ENCODE results near the gene NUDT9. TPM values are rescaled to one million over a fixed set of nuclear protein-coding genes. Genes with fewer than 3 reads are reported as not detected.
A peak's percentile ranks its signal among the peaks of the same experiment; 100 is the strongest.

NUDT9 gene
- total and polyA plus RNA-seq, 7 experiments from 2014 or later = 9.7 to 22.8 (median 16.0) TPM

DNA sequence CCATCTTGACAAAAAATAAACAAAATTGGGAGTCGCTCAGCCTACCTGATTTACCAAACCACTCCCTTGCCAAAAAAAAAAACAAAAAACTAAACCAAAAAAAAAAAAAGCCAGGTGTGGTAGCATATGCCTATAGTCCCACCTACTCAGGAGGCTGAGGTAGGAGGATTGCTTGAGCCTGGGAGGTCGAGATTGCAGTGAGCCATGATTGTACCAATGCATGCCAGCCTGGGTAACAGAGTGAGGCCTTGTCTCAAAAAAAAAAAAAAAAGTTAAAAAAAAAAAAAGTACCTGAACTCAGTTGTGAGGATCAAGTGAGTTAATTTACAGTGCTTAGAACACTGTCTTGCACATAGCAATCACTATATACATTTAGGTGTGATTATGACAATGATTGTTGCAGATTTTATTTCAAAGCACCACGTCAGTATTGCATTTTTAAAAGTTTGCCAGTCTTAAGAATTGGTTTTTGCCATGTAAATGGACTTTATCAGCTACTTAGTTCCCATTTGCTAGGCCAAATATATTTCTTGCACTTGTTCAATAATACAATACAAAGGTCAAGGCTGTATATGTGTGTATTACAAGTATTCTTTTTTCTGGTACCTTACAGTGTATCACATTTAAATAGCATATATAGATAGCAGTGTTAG lies 4.6 kb downstream of the NUDT9 start:
- ATAC-seq = no peak
- H3K4me3 ChIP-seq (ENCODE audit: low read length) = no peak overlapping the region
- peaks cover 10 to 15% of the 10 kb centered on the region in 2 donors for H3K4me1 ChIP-seq (ENCODE audit: control insufficient read depth in 2 of 2, insufficient read depth in 2 of 2, low read length in 2 of 2)
- peaks cover 0 to 7% (median 0%) of the 10 kb centered on the region in 3 experiments for H3K36me3 ChIP-seq (ENCODE audit: control insufficient read depth in 2 of 3, insufficient read depth in 3 of 3, low read length in 3 of 3)
- no peaks in the 10 kb centered on the region for H3K9me3 ChIP-seq (ENCODE audit: control insufficient read depth in 2 of 3, low read length in 3 of 3)
- peaks cover 0 to 3% (median 0%) of the 10 kb centered on the region in 5 donors for H3K36me3 Mint-ChIP-seq
- no peaks in the 10 kb centered on the region for H3K27me3 Mint-ChIP-seq
- H3K9me3 Mint-ChIP-seq = peaks cover 0 to 2% (median 0%) of the 10 kb centered on the region in 11 donors
- no peak overlapping the region for H3K27ac Mint-ChIP-seq
- intact Hi-C loops (cut with micrococcal nuclease) = loop anchor here in 1 of 2 donors (10.0 kb wide), 1 partner anchor 422 kb away; no protein-coding TSS in a partner anchor
- CTCF ChIA-PET = interaction anchor here (0.6 kb wide), 1 partner anchor 620 kb away, joined by 3 read pairs; no protein-coding TSS in a partner anchor
- DNase-seq = no peak
- no peak overlapping the region for H3K4me3 Mint-ChIP-seq
- POLR2A ChIA-PET = no interaction called here
- H3K27ac ChIP-seq (ENCODE audit: low read depth, low read length) = no peak overlapping the region
- no peaks in the 10 kb centered on the region for H3K27me3 ChIP-seq (ENCODE audit: control insufficient read depth in 2 of 2, insufficient read depth in 2 of 2, low read length in 2 of 2)
- peaks cover 16 to 86% (median 75%) of the 10 kb centered on the region in 7 donors for H3K4me1 Mint-ChIP-seq

DNA sequence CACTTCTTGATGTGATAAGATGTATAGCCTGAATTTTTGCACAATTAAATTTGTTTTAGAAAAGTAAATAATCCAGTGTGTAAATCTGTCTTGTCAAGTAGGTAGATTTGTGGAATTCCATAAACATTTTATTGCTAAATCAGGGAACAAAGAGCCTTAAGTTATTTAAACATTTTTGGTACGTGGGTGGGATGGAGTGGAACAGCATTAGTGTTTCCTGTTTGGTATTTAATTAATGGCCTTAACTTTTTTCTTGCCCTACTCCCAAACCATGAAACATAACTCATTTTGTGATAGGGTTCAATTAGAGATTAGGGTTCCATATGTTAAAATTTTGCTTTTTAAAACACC lies 5.1 kb downstream of the NUDT9 start:
- H3K27ac ChIP-seq (ENCODE audit: low read depth, low read length) = no peak overlapping the region
- intact Hi-C loops (cut with micrococcal nuclease) = loop anchor here in 1 of 2 donors (10.0 kb wide), 1 partner anchor 423 kb away; no protein-coding TSS in a partner anchor
- Mint-ChIP-seq H3K4me1 (peaks cover 15 to 86% (median 75%) of the 10 kb centered on the region in 7 donors), H3K9me3 (peaks cover 0 to 2% (median 0%) of the 10 kb centered on the region in 11 donors), H3K4me3 (no peak overlapping the region), H3K27me3 (no peaks in the 10 kb centered on the region), H3K36me3 (peaks cover 0 to 3% (median 0%) of the 10 kb centered on the region in 5 donors), H3K27ac (no peak overlapping the region)
- peaks cover 0 to 5% (median 0%) of the 10 kb centered on the region in 3 experiments for H3K36me3 ChIP-seq (ENCODE audit: control insufficient read depth in 2 of 3, insufficient read depth in 3 of 3, low read length in 3 of 3)
- no peak for DNase-seq
- no peaks in the 10 kb centered on the region for H3K27me3 ChIP-seq (ENCODE audit: control insufficient read depth in 2 of 2, insufficient read depth in 2 of 2, low read length in 2 of 2)
- POLR2A ChIA-PET = no interaction called here
- H3K4me3 ChIP-seq (ENCODE audit: low read length) = no peak overlapping the region
- CTCF ChIA-PET = interaction anchor here (0.6 kb wide), 1 partner anchor 621 kb away, joined by 3 read pairs; no protein-coding TSS in a partner anchor
- peaks cover 9 to 15% of the 10 kb centered on the region in 2 donors for H3K4me1 ChIP-seq (ENCODE audit: control insufficient read depth in 2 of 2, insufficient read depth in 2 of 2, low read length in 2 of 2)
- no peak for ATAC-seq
- H3K9me3 ChIP-seq (ENCODE audit: control insufficient read depth in 2 of 3, low read length in 3 of 3) = no peaks in the 10 kb centered on the region

DNA sequence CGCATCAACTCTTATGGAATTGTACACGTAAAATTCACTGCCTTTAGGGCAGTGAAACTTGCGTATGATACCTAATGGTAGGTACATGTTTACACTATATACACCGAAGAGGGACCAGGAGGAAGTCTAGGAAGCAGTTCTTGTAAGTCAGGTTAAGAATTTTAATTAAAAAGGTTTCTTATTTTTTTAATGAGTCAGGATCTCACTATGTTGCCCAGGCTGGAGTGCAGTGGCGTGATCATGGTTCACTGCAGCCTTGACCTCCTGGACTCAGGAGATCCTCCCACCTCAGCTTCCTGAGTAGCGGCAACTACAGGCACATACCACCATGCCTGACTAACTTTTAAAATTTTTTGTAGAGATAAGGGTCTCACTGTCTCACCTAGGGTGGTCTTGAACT lies 6.6 kb downstream of the NUDT9 start:
- no peaks in the 10 kb centered on the region for H3K9me3 Mint-ChIP-seq
- ChIA-PET POLR2A (no interaction called here), CTCF (no interaction called here)
- Histone ChIP-seq H3K27ac (ENCODE audit: low read depth, low read length) (no peak overlapping the region), H3K9me3 (ENCODE audit: control insufficient read depth in 2 of 3, low read length in 3 of 3) (no peaks in the 10 kb centered on the region), H3K4me3 (ENCODE audit: low read length) (no peak overlapping the region), H3K36me3 (ENCODE audit: control insufficient read depth in 2 of 3, insufficient read depth in 3 of 3, low read length in 3 of 3) (no peaks in the 10 kb centered on the region), H3K27me3 (ENCODE audit: control insufficient read depth in 2 of 2, insufficient read depth in 2 of 2, low read length in 2 of 2) (no peaks in the 10 kb centered on the region), H3K4me1 (ENCODE audit: control insufficient read depth in 2 of 2, insufficient read depth in 2 of 2, low read length in 2 of 2) (peaks cover 0 to 10% of the 10 kb centered on the region in 2 donors)
- H3K4me3 Mint-ChIP-seq = no peak overlapping the region
- H3K27me3 Mint-ChIP-seq = no peaks in the 10 kb centered on the region
- no peak overlapping the region for H3K27ac Mint-ChIP-seq
- intact Hi-C loops (cut with micrococcal nuclease) = loop anchor here in 1 of 2 donors (10.0 kb wide), 1 partner anchor 424 kb away; no protein-coding TSS in a partner anchor
- H3K4me1 Mint-ChIP-seq = peaks cover 7 to 82% (median 70%) of the 10 kb centered on the region in 7 donors
- ATAC-seq (no peak), DNase-seq (no peak)
- H3K36me3 Mint-ChIP-seq = peaks cover 0 to 3% (median 0%) of the 10 kb centered on the region in 5 donors

DNA sequence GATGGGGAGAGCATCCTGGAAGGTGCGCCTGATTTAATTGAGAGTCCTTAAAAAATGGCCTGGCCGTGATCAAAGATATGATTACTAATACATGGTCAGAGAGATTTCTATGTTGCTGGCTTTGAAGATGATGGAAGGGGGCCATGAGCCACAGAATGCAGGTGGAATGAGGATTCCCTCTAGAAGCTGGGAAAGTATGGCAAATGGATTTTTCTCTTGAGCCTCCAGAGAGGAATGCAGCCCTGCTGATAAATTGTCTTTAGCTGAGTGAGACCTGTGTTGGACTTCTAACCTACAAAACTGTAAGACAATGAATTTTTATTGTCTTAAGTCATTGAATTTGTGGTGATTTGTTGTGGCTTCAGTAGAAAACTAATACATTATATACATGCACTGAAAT lies 7.7 kb downstream of the NUDT9 start:
- no peaks in the 10 kb centered on the region for H3K9me3 ChIP-seq (ENCODE audit: control insufficient read depth in 2 of 3, low read length in 3 of 3)
- CTCF ChIA-PET = no interaction called here
- no peak overlapping the region for H3K4me3 ChIP-seq (ENCODE audit: low read length)
- H3K27me3 ChIP-seq (ENCODE audit: control insufficient read depth in 2 of 2, insufficient read depth in 2 of 2, low read length in 2 of 2) = no peaks in the 10 kb centered on the region
- ATAC-seq = no peak
- H3K36me3 ChIP-seq (ENCODE audit: control insufficient read depth in 2 of 3, insufficient read depth in 3 of 3, low read length in 3 of 3) = peaks cover 0 to 3% (median 0%) of the 10 kb centered on the region in 3 experiments
- Mint-ChIP-seq H3K27ac (peak overlapping the region in 1 of 9 donors; percentile 11), H3K4me1 (peaks cover 3 to 71% (median 62%) of the 10 kb centered on the region in 7 donors), H3K9me3 (no peaks in the 10 kb centered on the region), H3K4me3 (peak overlapping the region in 1 of 10 donors; percentile 28), H3K36me3 (peaks cover 0 to 3% (median 0%) of the 10 kb centered on the region in 5 donors), H3K27me3 (no peaks in the 10 kb centered on the region)
- H3K4me1 ChIP-seq (ENCODE audit: control insufficient read depth in 2 of 2, insufficient read depth in 2 of 2, low read length in 2 of 2) = peaks cover 0 to 10% of the 10 kb centered on the region in 2 donors
- no peak for DNase-seq
- POLR2A ChIA-PET = no interaction called here
- intact Hi-C loops (cut with micrococcal nuclease) = no loop called here
- no peak overlapping the region for H3K27ac ChIP-seq (ENCODE audit: low read depth, low read length)

DNA sequence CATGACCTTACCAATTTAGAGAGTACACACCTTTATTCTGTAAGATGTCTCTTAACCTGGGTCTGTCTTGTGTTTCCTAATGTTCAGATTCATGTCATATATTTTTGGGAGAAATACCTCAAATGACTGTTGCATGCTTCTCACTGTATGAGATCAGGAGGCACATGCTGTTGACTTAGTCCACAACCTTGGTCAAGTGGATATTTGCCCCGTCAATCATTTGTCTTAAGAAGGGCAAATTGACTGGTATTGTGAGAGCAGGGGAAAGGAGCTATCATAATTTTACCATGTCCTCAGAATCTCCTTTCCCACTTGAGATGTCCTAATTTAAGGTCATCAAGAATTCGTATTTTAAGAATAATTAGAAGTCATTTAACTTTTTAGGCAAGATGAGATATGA lies 11.0 kb downstream of the NUDT9 start:
- Histone ChIP-seq H3K9me3 (ENCODE audit: control insufficient read depth in 2 of 3, low read length in 3 of 3) (no peaks in the 10 kb centered on the region), H3K27me3 (ENCODE audit: control insufficient read depth in 2 of 2, insufficient read depth in 2 of 2, low read length in 2 of 2) (no peaks in the 10 kb centered on the region), H3K4me3 (ENCODE audit: low read length) (no peak overlapping the region), H3K4me1 (ENCODE audit: control insufficient read depth in 2 of 2, insufficient read depth in 2 of 2, low read length in 2 of 2) (peaks cover 0 to 10% of the 10 kb centered on the region in 2 donors), H3K36me3 (ENCODE audit: control insufficient read depth in 2 of 3, insufficient read depth in 3 of 3, low read length in 3 of 3) (peaks cover 0 to 13% (median 0%) of the 10 kb centered on the region in 3 experiments), H3K27ac (ENCODE audit: low read depth, low read length) (no peak overlapping the region)
- H3K27ac Mint-ChIP-seq = peak overlapping the region in 4 of 9 donors; percentile 5 to 48 (median 20)
- ATAC-seq (no peak), DNase-seq (no peak)
- ChIA-PET CTCF (no interaction called here), POLR2A (no interaction called here)
- H3K4me1 Mint-ChIP-seq = peaks cover 0 to 55% (median 44%) of the 10 kb centered on the region in 7 donors
- H3K27me3 Mint-ChIP-seq = no peaks in the 10 kb centered on the region
- H3K9me3 Mint-ChIP-seq = no peaks in the 10 kb centered on the region
- peak overlapping the region in 1 of 10 donors; percentile 7 for H3K4me3 Mint-ChIP-seq
- H3K36me3 Mint-ChIP-seq = peaks cover 4 to 21% (median 5%) of the 10 kb centered on the region in 5 donors
- intact Hi-C loops (cut with micrococcal nuclease) = no loop called here

DNA sequence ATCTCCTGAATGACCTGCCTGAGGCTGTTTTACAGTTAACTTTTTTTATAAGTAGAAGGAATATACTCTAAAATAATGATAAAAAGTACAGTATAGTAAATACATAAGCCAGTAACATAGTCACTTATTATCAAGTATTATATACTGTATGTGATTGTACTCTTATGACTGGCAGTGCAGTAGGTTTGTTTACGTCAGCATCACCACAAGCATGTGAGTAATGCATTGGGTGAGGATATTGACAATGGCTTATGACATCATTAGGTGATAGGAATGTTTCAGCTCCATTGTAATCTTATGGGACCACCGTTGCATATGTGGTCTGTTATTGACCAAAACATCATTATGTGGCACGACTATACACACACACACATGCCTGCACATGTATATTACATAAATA lies 20.5 kb downstream of the NUDT9 start:
- Histone ChIP-seq H3K27ac (ENCODE audit: low read depth, low read length) (no peak overlapping the region), H3K4me3 (ENCODE audit: low read length) (no peak overlapping the region), H3K9me3 (ENCODE audit: control insufficient read depth in 2 of 3, low read length in 3 of 3) (no peaks in the 10 kb centered on the region), H3K27me3 (ENCODE audit: control insufficient read depth in 2 of 2, insufficient read depth in 2 of 2, low read length in 2 of 2) (no peaks in the 10 kb centered on the region), H3K36me3 (ENCODE audit: control insufficient read depth in 2 of 3, insufficient read depth in 3 of 3, low read length in 3 of 3) (peaks cover 0 to 23% (median 13%) of the 10 kb centered on the region in 3 experiments), H3K4me1 (ENCODE audit: control insufficient read depth in 2 of 2, insufficient read depth in 2 of 2, low read length in 2 of 2) (no peaks in the 10 kb centered on the region)
- DNase-seq = no peak
- peaks cover 8 to 44% (median 25%) of the 10 kb centered on the region in 5 donors for H3K36me3 Mint-ChIP-seq
- H3K9me3 Mint-ChIP-seq = no peaks in the 10 kb centered on the region
- ChIA-PET CTCF (interaction anchor here (0.7 to 1.2 kb wide), 2 partner anchors 53 to 1061 kb away, joined by 3 to 4 read pairs; no protein-coding TSS in a partner anchor), POLR2A (interaction anchor here (0.9 kb wide), 1 partner anchor 49 kb away, joined by 3 read pairs; no protein-coding TSS in a partner anchor)
- ATAC-seq = no peak
- H3K27me3 Mint-ChIP-seq = no peaks in the 10 kb centered on the region
- no peak overlapping the region for H3K4me3 Mint-ChIP-seq
- H3K27ac Mint-ChIP-seq = no peak overlapping the region
- intact Hi-C loops (cut with micrococcal nuclease) = no loop called here
- peaks cover 0 to 4% (median 0%) of the 10 kb centered on the region in 7 donors for H3K4me1 Mint-ChIP-seq

Measured in naive thymus-derived CD4-positive, alpha-beta T cell (primary cell).